NCI-H524 treated with DMSO at 0.1 percent for 48 hours (cell line): ENCODE results near the gene PRUNE1.

Source experiments
- DNase-seq: peaks from one replicate; lab custom pipeline; 2025; lab: John Stamatoyannopoulos, UW

PRUNE1 gene

GRCh38 chr1:151008244-151009205, at the start of gene PRUNE1:
Gene PRUNE1, plus strand, starts transcription at chr1:151008449. Its CDS starts 184 bp downstream, at chr1:151008633.
- peak; percentile 37 for DNase-seq

DNA sequence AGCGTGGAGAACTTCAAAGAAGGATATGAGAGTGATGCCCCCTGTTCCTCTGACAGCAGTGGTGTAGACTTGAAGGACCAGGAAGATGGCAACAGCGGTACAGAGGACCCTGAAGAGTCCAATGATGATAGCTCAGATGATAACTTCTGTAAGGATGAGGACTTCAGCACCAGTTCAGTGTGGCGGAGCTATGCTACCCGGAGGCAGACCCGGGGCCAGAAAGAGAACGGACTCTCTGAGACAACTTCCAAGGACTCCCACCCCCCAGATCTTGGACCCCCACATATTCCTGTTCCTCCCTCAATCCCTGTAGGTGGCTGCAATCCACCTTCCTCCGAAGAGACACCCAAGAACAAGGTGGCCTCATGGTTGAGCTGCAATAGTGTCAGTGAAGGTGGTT, 47.6 kb upstream of the PRUNE1 start:
- DNase-seq, result no peak

GRCh38 chr1:150961756-150962155, 46.5 kb upstream of the PRUNE1 start:
- no peak for DNase-seq

- no peak for DNase-seq
Measured at GRCh38 chr1:150963321-150964163, 44.7 kb upstream of the PRUNE1 start.

DNA sequence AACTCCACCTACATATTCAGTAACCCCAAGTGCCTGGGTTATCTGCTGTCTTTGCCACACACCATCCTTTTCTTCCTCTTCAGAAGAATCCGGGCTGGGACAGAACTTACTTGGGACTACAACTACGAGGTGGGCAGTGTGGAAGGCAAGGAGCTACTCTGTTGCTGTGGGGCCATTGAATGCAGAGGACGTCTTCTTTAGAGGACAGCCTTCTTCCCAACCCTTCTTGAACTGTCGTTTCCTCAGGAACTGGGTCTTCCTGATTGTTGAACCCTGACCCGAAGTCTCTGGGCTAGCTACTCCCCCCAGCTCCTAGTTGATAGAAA, 44.1 kb upstream of the PRUNE1 start:
- DNase-seq, result no peak

DNA sequence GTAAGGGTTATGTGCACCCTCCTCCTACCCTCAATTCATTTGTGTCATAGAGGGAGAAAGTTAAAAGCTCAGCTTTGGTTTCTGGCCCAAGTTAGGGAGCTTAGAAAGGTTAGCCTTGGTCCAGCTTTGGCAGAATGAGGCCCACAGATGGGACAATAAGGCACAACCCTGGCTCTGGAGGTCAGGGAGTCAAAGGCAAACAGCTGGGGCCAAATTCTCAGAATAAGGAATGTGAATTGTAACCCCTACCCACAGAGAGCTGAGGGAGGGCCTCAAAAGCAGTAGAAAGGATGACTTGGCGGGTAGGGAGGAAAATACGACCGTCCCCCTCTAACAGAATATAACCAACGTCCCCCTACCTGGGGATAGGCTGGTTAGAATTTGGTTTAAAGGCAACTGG, 42.6 kb upstream of the PRUNE1 start:
- DNase-seq, result no peak

DNA sequence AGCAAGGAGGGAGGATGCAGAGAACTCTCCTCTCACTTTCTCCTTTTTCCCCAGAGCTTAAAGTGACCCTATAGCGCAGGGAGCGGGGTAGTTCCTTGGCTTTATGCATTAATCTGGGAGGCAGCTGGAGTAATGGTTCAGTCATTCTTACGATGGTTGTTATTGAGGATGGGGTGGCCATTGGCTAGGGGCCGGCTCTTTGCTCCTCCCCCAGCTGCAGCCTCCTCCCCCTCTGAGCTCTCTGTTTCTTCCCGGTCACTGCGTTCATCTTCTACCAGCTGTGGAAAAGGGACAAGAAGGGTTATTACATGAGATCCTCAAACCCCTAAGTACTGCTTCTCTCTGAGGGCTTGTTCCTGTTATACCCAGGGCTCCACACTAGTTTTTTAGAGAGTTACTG, 42.2 kb upstream of the PRUNE1 start:
- no peak for DNase-seq

- no peak for DNase-seq
Measured at GRCh38 chr1:150967936-150968335, 40.3 kb upstream of the PRUNE1 start.

DNA sequence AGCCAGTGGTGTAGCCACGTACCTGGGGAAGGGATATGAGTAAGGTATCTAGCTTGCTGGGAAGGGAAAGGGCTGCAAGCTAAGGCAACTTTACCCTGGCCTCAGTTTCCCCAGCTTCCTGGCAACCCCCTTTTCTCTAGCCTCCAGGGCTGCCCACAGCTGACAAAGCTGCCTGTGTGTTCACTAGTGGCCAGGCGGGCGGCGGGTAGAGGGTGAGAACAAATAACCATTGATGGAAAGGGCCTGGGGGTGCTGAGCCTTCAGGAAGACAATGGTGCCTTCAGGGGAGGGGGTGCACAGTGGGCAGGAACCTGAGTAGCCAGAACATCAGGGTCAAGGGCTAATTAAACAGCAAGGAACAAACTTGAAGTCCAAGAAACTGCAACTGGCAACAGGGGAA, 39.8 kb upstream of the PRUNE1 start:
- no peak for DNase-seq

GRCh38 chr1:150969626-150970025, 38.6 kb upstream of the PRUNE1 start:
- DNase-seq, result no peak

DNA sequence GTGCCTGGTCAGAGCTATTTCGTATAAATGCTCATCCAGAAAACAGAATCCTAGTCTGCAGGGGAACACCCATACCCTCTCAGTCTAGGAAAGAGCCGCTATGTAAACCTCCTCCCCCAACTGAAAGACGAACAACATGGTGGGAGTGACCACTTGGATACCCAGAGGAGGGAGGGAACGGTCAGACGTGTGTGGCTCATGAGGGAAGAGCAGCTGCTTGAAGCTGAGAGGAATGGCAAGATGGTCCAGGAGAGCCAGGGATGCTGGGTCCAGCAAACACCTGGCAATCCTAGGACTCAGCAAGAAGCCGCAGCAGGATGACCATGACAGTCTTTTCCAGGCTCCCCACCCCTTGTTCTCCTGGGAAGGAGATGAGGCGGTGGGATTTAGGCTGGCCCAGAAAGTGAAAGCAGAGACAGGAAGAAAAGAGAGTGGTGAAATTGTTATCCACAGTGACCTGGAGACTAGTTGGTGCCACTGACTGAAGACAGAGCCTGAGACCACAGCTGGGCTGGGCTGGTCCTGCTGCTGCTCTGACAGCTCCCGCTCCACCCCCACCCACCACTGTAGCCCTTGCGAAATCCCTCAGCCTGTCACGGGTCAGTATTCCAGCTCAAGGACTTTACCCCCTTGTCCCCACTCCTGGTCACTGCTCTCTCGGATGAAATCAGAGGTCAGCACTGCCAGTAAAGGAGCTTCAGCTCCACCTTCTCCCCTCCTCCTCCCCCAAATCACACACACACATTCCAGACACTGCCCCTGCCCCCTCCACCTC, 37.3 kb upstream of the PRUNE1 start:
- DNase-seq, result no peak

DNA sequence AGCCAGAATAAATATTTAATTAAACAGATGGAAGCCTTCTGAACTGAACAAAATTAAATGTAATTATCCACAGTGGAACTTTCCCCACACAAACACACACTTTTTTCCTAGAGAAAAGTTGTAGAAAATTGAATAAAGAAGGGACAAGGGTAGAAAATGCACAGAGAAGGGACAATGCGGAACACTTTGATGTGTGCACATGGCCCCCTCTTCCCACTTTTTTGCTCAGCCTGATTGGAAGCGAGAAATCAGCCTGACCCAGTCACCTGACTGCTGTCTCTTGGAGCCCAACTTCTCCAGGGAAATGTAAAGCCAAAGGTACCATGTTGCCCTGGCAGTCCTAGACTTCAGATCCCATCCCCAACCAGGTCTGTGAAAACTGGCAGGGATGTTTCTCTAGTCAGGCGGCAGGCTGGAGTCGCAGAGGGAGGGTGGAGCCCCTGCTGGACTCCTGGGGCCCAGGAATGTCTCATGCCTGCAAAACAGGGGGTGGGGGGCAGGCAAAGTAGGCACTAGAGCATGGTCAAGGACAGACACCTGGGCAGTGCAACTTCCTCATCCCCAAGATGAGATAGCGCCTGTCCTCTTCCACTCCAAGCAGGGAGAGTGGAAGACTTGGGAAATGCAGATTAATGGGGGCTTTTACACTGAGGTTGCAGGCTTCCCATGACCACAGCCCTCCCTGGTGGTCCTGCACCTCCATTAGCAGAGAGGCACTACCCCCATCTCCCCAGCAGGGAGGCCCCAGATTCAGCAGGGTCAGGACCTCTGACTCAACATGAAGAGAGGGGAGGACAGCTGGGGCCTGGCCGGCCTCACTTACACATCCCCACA, 36.4 kb upstream of the PRUNE1 start:
- no peak for DNase-seq

GRCh38 chr1:150972417-150972940, 35.8 kb upstream of the PRUNE1 start:
- no peak for DNase-seq

- no peak for DNase-seq
Measured at GRCh38 chr1:150973258-150973835, 34.9 kb upstream of the PRUNE1 start.

DNA sequence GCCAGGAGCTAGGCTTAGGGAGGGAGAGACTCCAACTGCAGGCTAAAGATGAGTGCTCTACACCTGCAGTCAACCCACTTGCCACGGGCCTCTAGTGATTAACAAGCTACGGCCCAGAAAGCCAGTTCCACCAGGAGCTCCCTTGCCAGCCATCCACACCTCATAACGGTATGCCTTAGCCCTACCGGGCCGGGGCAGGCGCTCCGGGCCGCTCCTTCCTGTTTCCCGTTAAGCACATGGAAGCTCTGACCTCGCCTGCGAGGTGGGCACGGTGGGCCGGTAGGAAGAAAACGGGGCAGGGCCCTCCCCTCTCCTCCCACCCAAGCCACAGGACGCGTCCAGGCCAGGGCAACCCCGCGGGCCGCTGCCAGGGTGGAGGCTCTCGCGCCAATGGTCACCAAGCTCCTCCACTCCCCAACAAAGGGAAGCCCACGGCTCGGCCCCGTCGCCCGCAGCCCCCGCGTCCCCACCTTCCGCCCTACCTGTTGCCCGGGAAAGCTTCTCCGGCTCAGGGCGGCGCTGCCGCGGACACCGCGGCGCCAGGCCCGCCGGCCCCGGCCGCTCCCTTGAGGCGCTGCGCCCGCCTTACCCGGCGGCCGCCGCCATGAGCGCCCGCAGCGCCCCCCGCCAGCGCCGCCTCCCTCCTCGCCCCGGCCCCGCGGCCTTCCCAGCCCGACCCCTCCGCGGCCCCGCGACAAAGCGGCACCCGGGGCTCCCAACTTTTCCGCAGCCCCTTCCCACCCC, 34.2 kb upstream of the PRUNE1 start:
- no peak for DNase-seq

DNA sequence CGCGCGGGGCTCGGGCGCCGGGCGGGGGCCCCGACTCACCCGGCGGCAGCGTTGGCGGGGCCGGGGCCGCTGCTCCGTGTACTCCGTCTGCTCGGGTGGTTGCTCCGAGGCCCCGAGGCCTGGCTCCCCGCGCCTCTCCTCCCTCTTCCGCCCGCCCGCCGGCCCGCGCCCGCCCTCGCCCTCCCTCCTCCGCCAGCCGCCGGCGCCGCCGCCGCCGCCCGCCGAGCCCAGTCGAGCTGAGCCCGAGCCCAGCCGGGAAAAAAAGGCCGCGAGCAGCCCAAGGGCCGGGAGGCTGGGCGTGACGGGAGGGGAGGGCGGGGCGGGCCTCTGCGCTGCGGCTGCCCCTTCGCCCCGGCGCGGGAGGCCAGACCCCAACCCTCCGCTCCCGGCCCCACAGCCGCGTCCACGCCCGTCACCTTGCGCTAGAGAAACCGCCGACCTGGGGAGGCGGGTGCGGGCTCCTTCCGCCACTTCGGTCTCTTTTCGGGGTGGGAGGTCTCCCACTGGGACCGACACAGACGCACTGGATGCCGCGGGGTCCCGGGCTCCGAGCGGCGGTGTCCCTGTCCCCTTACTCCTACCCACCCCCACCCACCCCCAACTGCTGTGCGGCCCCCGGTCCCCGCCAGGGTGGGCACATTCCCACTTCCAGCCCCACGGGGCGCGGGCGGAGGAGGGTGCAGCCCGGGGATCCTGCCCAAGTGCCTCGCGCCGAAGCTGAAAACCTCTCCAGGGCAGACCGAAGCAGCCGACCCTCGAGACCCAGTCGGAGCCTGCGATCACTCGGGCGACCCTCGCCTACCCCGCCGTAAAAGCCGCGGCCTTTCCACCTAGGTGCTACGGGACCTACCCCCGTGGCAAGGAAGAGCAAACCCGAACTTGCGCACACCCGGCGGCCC, 33.4 kb upstream of the PRUNE1 start, which contains the start of gene CERS2:
Gene CERS2 (minus strand): TSS at position 256 of the 899 bp plus-strand sequence. CDS start 5,745 bp downstream, outside the sequence.
- no peak for DNase-seq

DNA sequence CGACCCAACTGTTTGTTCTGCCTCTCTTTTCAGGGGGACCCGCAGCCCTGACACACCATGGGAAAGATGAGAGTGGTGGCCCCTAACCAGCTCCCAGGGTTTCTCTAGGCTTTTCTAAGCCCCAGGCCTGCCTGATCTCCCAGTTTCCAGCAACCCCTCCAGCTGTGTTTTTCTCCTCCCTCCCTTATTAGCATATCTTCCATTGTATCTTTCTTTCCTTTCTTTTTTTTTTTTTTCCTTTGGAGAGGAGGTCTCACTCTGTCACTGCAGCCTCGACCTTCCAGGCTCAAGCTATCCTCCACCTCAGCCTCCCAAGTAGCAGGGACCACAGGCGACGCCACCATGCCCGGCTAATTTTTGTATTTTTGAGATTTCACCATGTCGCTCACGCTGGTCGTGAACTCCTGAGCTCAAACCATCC, 31.8 kb upstream of the PRUNE1 start:
- no peak for DNase-seq

DNA sequence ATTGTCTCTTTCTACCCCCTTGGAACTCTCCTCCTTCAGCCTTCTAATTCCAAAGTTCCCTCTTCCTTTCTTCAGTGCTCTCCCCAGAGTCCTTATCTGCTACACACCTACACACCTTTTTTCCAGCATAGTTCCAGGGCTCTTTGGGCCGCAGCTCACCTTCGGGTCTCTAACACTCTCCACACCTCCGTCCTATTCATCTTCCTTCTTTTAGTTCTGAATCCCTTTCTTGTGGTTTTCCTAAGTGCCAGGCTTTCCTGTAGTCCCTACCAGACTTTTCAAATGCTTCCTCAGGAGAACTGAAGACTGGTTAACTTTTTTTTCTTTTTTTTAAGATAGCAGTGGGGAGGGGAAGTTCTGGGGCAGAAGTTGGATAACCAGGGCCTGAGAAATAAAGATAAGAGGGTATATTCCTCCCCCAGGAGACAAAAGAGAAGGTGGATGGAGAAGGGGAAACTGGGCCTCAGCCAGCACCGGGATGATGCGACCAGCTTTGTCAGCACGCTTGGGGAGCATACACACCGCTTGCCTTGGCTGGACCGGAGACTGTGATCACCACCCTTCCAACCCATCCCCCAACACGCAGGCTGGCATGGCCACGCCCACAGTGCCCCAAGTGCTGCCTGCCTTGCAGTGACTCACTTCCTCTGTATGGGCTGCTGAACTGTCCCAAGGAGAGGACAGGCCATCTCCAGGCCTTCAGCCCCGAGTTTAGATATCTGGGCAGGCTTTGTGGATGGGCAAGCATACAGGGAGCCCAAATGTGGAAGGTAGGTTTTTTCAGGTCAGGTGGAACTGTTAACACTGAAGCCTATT, 31.2 kb upstream of the PRUNE1 start:
- DNase-seq, result no peak
